ENCODE measurements around the gene LAMA2. TPM values are rescaled to one million over a fixed set of nuclear protein-coding genes. Genes with fewer than 3 reads are reported as not detected.

The LAMA2 gene
- total RNA-seq, 2 donors from 2014 or later, result 111 to 217 TPM

DNA sequence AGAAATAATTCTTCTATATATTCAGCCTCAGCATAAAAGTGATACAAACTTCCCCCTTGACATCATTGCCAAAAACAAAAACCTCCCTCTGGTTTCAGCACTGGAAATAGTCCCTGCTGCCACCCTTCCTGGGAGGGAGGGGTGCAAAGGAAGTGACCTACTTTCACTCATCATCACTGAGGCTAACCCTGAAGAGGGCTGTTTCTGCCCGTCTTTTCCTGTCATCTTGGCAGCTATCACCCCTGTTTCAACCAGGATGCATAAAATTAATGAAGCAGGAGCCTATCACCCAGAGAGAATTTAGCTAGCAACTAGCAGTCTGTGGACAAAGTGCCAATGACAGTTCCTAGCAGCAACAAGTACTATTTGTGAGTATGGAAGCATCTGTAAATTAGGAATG is 397.8 kb downstream of the LAMA2 start:
- no peaks in the 10 kb centered on the region for H3K27me3 ChIP-seq (replicated peaks; ENCODE audit: insufficient read depth)
- DNase-seq (ENCODE audit: low spot score) (no peak), ATAC-seq (ENCODE audit: insufficient number of reproducible peaks, low FRiP score, low read depth) (no peak)
- no peaks in the 10 kb centered on the region for H3K4me1 ChIP-seq (ENCODE audit: control insufficient read depth in 1 of 2, low read depth in 2 of 2)
- H3K9me3 ChIP-seq, result no peaks in the 10 kb centered on the region
- H3K27ac ChIP-seq, result no peak overlapping the region
- no peak overlapping the region for H3K4me3 ChIP-seq
- H3K36me3 ChIP-seq, result peaks cover 3% of the 10 kb centered on the region
- TF ChIP-seq, protein P1, sequence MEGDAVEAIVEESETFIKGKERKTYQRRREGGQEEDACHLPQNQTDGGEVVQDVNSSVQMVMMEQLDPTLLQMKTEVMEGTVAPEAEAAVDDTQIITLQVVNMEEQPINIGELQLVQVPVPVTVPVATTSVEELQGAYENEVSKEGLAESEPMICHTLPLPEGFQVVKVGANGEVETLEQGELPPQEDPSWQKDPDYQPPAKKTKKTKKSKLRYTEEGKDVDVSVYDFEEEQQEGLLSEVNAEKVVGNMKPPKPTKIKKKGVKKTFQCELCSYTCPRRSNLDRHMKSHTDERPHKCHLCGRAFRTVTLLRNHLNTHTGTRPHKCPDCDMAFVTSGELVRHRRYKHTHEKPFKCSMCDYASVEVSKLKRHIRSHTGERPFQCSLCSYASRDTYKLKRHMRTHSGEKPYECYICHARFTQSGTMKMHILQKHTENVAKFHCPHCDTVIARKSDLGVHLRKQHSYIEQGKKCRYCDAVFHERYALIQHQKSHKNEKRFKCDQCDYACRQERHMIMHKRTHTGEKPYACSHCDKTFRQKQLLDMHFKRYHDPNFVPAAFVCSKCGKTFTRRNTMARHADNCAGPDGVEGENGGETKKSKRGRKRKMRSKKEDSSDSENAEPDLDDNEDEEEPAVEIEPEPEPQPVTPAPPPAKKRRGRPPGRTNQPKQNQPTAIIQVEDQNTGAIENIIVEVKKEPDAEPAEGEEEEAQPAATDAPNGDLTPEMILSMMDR (IDR thresholded peaks at IDR 0.05), result no peak

DNA sequence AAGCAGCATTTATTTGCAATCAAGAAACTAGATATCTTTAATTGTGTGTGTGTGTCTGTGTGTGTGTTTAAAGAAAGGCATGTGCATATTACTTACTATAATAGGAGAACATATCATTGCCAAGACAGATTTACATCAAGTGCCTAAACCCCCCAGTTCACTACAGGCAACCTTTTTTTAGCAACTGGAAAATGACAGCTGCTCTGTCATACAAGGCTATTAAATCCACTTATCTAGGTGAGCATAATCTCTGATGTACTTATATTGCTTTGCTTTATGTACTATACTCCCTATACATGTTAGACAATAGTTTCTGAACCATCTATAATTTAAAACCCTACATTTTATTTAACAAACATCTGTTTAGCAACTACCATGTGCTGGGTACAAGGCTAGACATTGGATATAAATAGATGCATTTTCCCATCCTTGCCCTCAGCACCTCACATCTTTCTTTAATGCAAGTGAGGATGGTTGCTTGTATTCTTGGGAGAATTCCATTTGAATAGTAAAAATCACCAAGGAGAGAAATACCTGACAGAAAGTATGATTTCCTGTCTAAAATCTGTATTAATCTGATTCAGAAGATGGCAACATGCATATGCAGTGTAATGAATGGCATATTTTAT is 398.3 kb downstream of the LAMA2 start:
- H3K9me3 ChIP-seq, result no peaks in the 10 kb centered on the region
- peaks cover 3% of the 10 kb centered on the region for H3K36me3 ChIP-seq
- no peaks in the 10 kb centered on the region for H3K4me1 ChIP-seq (ENCODE audit: control insufficient read depth in 1 of 2, low read depth in 2 of 2)
- H3K4me3 ChIP-seq, result no peak overlapping the region
- H3K27ac ChIP-seq, result no peak overlapping the region
- no peak for DNase-seq (ENCODE audit: low spot score)
- no peaks in the 10 kb centered on the region for H3K27me3 ChIP-seq (replicated peaks; ENCODE audit: insufficient read depth)
- TF ChIP-seq, protein P1 (IDR thresholded peaks at IDR 0.05), result no peak
- ATAC-seq (ENCODE audit: insufficient number of reproducible peaks, low FRiP score, low read depth), result no peak

DNA sequence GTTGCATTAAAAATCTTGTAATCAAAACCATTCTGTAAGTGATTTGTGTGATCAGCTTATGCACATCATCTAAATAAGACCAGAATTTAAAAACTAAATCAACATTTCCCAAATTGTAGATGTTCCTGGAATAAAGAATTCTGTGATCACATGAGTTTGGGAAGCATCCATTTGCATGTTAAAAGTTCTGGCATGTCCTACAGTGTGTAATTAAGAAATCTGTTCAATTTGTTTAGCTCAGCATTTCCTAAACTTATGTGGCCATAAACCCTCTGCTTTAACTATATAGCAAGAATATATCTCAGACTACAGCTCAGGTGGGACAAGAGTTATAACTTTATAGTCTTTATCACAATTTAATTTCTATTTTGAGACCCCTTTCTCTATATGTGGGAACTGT is 399.1 kb downstream of the LAMA2 start:
- Histone ChIP-seq H3K4me1 (ENCODE audit: control insufficient read depth in 1 of 2, low read depth in 2 of 2) (no peaks in the 10 kb centered on the region), H3K9me3 (no peaks in the 10 kb centered on the region), H3K27ac (no peak overlapping the region), H3K36me3 (peaks cover 3% of the 10 kb centered on the region), H3K4me3 (no peak overlapping the region), H3K27me3 (replicated peaks; ENCODE audit: insufficient read depth) (no peaks in the 10 kb centered on the region)
- TF ChIP-seq, protein P1 (IDR thresholded peaks at IDR 0.05), result no peak
- ATAC-seq (ENCODE audit: insufficient number of reproducible peaks, low FRiP score, low read depth) (no peak), DNase-seq (ENCODE audit: low spot score) (no peak)

DNA sequence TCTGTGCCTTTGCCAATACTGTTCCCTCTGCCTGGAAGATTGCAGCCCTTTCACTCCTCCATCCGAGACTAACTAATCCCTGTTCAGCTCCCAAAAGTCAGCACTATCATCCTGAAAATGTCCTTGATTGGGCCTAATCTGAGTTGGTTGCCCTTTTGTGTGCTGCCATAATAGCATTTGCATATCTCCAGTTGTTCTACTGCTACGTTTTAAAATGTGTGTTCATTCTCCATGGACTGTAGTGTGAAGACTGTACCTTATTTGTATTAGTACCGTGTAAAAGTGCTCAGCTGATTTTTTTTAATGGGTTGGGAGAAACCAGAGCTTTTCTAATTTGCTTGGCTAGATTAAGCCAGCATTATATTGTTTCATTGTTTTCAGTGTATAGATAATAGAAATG is 401.3 kb downstream of the LAMA2 start:
- DNase-seq (ENCODE audit: low spot score) (no peak), ATAC-seq (ENCODE audit: insufficient number of reproducible peaks, low FRiP score, low read depth) (no peak)
- no peak overlapping the region for H3K27ac ChIP-seq
- H3K9me3 ChIP-seq, result no peaks in the 10 kb centered on the region
- H3K36me3 ChIP-seq, result peaks cover 3% of the 10 kb centered on the region
- no peak overlapping the region for H3K4me3 ChIP-seq
- no peaks in the 10 kb centered on the region for H3K4me1 ChIP-seq (ENCODE audit: control insufficient read depth in 1 of 2, low read depth in 2 of 2)
- TF ChIP-seq, protein P1 (IDR thresholded peaks at IDR 0.05), result no peak
- no peaks in the 10 kb centered on the region for H3K27me3 ChIP-seq (replicated peaks; ENCODE audit: insufficient read depth)

DNA sequence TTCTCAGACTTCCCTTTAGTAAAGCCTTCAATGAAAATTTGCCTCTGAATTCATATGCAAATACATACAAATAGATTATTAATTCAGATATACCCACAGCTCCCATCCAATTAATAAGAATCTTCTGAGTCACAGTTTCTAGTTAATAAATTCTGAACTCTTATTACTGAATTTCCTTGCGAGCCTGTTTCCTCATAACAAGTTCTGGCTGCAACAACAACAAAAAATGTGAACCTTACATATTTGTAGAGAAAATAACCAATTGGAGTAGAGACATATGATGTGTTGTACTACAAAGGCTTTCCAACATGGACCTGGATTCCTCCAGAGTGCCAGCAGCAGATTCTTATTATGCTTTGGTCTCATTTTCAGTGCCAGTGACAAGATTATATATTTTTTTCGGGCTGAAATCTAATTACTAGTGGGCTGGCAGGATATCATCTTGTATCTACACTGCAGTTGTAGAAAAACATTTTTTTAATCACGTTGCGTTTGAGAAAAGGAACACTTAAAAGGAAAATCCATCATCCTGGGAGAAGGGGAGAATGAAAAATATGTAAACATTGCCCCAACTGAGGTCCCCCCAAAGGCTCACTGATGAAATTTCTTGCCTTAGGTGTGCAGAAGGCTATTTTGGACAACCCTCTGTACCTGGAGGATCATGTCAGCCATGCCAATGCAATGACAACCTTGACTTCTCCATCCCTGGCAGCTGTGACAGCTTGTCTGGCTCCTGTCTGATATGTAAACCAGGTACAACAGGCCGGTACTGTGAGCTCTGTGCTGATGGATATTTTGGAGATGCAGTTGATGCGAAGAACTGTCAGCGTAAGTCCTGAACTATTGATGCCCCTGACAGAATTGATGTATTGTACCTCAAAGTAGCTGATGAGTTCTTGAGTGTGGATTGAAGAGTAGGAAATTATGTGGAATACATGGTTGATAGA is 404.6 kb downstream of the LAMA2 start:
- no peak overlapping the region for H3K27ac ChIP-seq
- H3K9me3 ChIP-seq, result no peaks in the 10 kb centered on the region
- ATAC-seq (ENCODE audit: insufficient number of reproducible peaks, low FRiP score, low read depth) (no peak), DNase-seq (ENCODE audit: low spot score) (no peak)
- no peak overlapping the region for H3K4me3 ChIP-seq
- no peaks in the 10 kb centered on the region for H3K27me3 ChIP-seq (replicated peaks; ENCODE audit: insufficient read depth)
- TF ChIP-seq, protein P1 (IDR thresholded peaks at IDR 0.05), result no peak
- peaks cover 5% of the 10 kb centered on the region for H3K36me3 ChIP-seq
- no peaks in the 10 kb centered on the region for H3K4me1 ChIP-seq (ENCODE audit: control insufficient read depth in 1 of 2, low read depth in 2 of 2)
